Activated CD4-positive, alpha-beta T cell treated with anti-CD3 and anti-CD28 coated beads, Interleukin-2, amount 10 ng/mL, durations not matched to agents 7 days and 5 days (primary cell): Measurements from ENCODE around the gene LAMA2. TPM values are rescaled to one million over a fixed set of nuclear protein-coding genes. Genes with fewer than 3 reads are reported as not detected.

ENCODE experiments used
- CTCF ChIA-PET: fragments of 350-600 bp; sonication (Branson Sonifier 250); formaldehyde crosslinking; loops from one replicate; lab custom pipeline; 2021; ENCODE audit warnings: antibody characterized with exemption; lab: Charles Lee
- POLR2A ChIA-PET: fragments of 350-600 bp; sonication (Branson Sonifier 250); formaldehyde crosslinking; loops from one replicate; lab custom pipeline; 2021; ENCODE audit warnings: antibody characterized with exemption; lab: Charles Lee
- DNase-seq: peaks from one replicate; pipeline ENCODE4 v3.0.0-alpha.2; 2020
- H3K27ac Mint-ChIP-seq: one replicate; pipeline ENCODE4 v1.8.0; 2021; ENCODE audit warnings: mild to moderate bottlenecking, moderate library complexity, mixed read lengths
- H3K27me3 Mint-ChIP-seq: one replicate; pipeline ENCODE4 v1.8.0; 2021; ENCODE audit warnings: mixed read lengths
- H3K36me3 Mint-ChIP-seq: one replicate; pipeline ENCODE4 v1.8.0; 2021; ENCODE audit warnings: low read depth, mixed read lengths
- H3K4me1 Mint-ChIP-seq: one replicate; pipeline ENCODE4 v1.8.0; 2021; ENCODE audit warnings: mixed read lengths
- H3K4me3 Mint-ChIP-seq: one replicate; pipeline ENCODE4 v1.8.0; 2021; ENCODE audit warnings: mild to moderate bottlenecking, moderate library complexity, mixed read lengths
- H3K9me3 Mint-ChIP-seq: one replicate; pipeline ENCODE4 v1.8.0; 2021; ENCODE audit warnings: mixed read lengths
- total RNA-seq, 2 experiments: library from RNA; stranded (reverse); gene quantifications; one replicate each; pipeline ENCODE4 v1.2.3, GENCODE V29; 2021

The LAMA2 gene
- total RNA-seq, 2 experiments from 2014 or later = 0.02 to 0.05 TPM

GRCh38 chr6:129546702-129547101 is 663.8 kb downstream of the LAMA2 start:
- no peaks in the 10 kb centered on the region for H3K9me3 Mint-ChIP-seq
- POLR2A ChIA-PET = no interaction called here
- H3K36me3 Mint-ChIP-seq = no peaks in the 10 kb centered on the region
- no peak overlapping the region for H3K4me3 Mint-ChIP-seq
- no peaks in the 10 kb centered on the region for H3K4me1 Mint-ChIP-seq
- H3K27me3 Mint-ChIP-seq = peaks cover 1% of the 10 kb centered on the region
- no peak overlapping the region for H3K27ac Mint-ChIP-seq
- CTCF ChIA-PET = interaction anchor here (0.5 to 0.6 kb wide), 2 partner anchors 93 to 534 kb away, joined by 3 read pairs; no protein-coding TSS in a partner anchor
- DNase-seq = no peak

- Mint-ChIP-seq H3K4me3 (no peak overlapping the region), H3K4me1 (no peaks in the 10 kb centered on the region), H3K27me3 (peaks cover 2% of the 10 kb centered on the region), H3K9me3 (no peaks in the 10 kb centered on the region), H3K36me3 (no peaks in the 10 kb centered on the region), H3K27ac (no peak overlapping the region)
- CTCF ChIA-PET = no interaction called here
- no peak for DNase-seq
- POLR2A ChIA-PET = no interaction called here
Measured at GRCh38 chr6:129551486-129551885, 668.5 kb downstream of the LAMA2 start.

- ChIA-PET CTCF (no interaction called here), POLR2A (no interaction called here)
- no peaks in the 10 kb centered on the region for H3K4me1 Mint-ChIP-seq
- no peak for DNase-seq
- H3K27me3 Mint-ChIP-seq = peaks cover 2% of the 10 kb centered on the region
- H3K27ac Mint-ChIP-seq = no peak overlapping the region
- no peak overlapping the region for H3K4me3 Mint-ChIP-seq
- no peaks in the 10 kb centered on the region for H3K9me3 Mint-ChIP-seq
- no peaks in the 10 kb centered on the region for H3K36me3 Mint-ChIP-seq
Measured at GRCh38 chr6:129552413-129552812, 669.5 kb downstream of the LAMA2 start.

GRCh38 chr6:129555206-129555832 is 672.4 kb downstream of the LAMA2 start:
- ChIA-PET CTCF (no interaction called here), POLR2A (no interaction called here)
- Mint-ChIP-seq H3K4me3 (no peak overlapping the region), H3K27ac (no peak overlapping the region), H3K36me3 (no peaks in the 10 kb centered on the region), H3K9me3 (no peaks in the 10 kb centered on the region), H3K27me3 (peaks cover 2% of the 10 kb centered on the region), H3K4me1 (no peaks in the 10 kb centered on the region)
- DNase-seq = no peak

GRCh38 chr6:129558248-129558647 is 675.3 kb downstream of the LAMA2 start:
- DNase-seq = no peak
- Mint-ChIP-seq H3K36me3 (no peaks in the 10 kb centered on the region), H3K9me3 (no peaks in the 10 kb centered on the region), H3K4me1 (no peaks in the 10 kb centered on the region), H3K27me3 (no peaks in the 10 kb centered on the region), H3K4me3 (no peak overlapping the region), H3K27ac (no peak overlapping the region)
- ChIA-PET CTCF (no interaction called here), POLR2A (no interaction called here)

GRCh38 chr6:129565366-129565765 is 682.4 kb downstream of the LAMA2 start:
- Mint-ChIP-seq H3K4me1 (no peaks in the 10 kb centered on the region), H3K27ac (no peak overlapping the region), H3K27me3 (peaks cover 5% of the 10 kb centered on the region), H3K4me3 (no peak overlapping the region), H3K36me3 (peaks cover 2% of the 10 kb centered on the region), H3K9me3 (no peaks in the 10 kb centered on the region)
- ChIA-PET POLR2A (no interaction called here), CTCF (no interaction called here)
- no peak for DNase-seq

- no peak for DNase-seq
- POLR2A ChIA-PET = no interaction called here
- Mint-ChIP-seq H3K4me3 (no peak overlapping the region), H3K9me3 (peaks cover under 1% of the 10 kb centered on the region), H3K27ac (no peak overlapping the region), H3K36me3 (peaks cover 2% of the 10 kb centered on the region), H3K4me1 (no peaks in the 10 kb centered on the region), H3K27me3 (peaks cover 5% of the 10 kb centered on the region)
- CTCF ChIA-PET = no interaction called here
Measured at GRCh38 chr6:129565811-129566210, 682.9 kb downstream of the LAMA2 start.
